Spleen (tissue), 3 donors: ENCODE measurements around the gene GP1BB.

ENCODE experiments used
- POLR2A ChIP-seq, 3 donors: fragments of 450-650 bp; IDR thresholded peaks; one replicate each; pipeline ENCODE4 v1.5.1; 2017; ENCODE audit warnings: antibody characterized with exemption in 3 of 3, mild to moderate bottlenecking in 1 of 3
- POLR2AphosphoS5 ChIP-seq, 3 donors: sonication (generic); formaldehyde crosslinking; IDR thresholded peaks; one replicate each; pipeline ENCODE4 v1.5.1; 2017; ENCODE audit warnings: antibody characterized with exemption in 3 of 3

GRCh38 chr22:19750507-19751490, 27.5 kb downstream of the GP1BB start:
- TF ChIP-seq POLR2A (IDR thresholded peaks at IDR 0.05) = no peak
- no peak for TF ChIP-seq POLR2AphosphoS5 (IDR thresholded peaks at IDR 0.05)
